HL-60 (cell line): Measurements from ENCODE around the gene TULP1.

Experiments used
- DNase-seq, 2 experiments: peaks; one replicate each; pipeline ENCODE4 v3.0.0-alpha.2; 2010 to 2020; ENCODE audit warnings: low read depth in 1 of 2, low spot score in 1 of 2
- H3K27ac ChIP-seq: fragments of 250-450 bp; sonication (Bioruptor Pico); replicated peaks from 2 replicates; pipeline ENCODE4 v1.5.1; 2020; ENCODE audit warnings: mild to moderate bottlenecking, moderate library complexity
- H3K27me3 ChIP-seq: fragments of 250-450 bp; sonication (Bioruptor Pico); 2 replicates; pipeline ENCODE4 v1.5.1; 2021; ENCODE audit warnings: mild to moderate bottlenecking, moderate library complexity; ENCODE audit not compliant: insufficient read depth, poor library complexity, severe bottlenecking
- H3K4me3 ChIP-seq: replicated peaks from 2 replicates; pipeline ENCODE4 v1.5.1; 2011; ENCODE audit warnings: mild to moderate bottlenecking, control low read depth, low read length; ENCODE audit not compliant: insufficient read depth
- GABPA ChIP-seq: IDR thresholded peaks from 2 replicates; pipeline ENCODE4 v1.6.1; 2012; ENCODE audit warnings: low read depth
- POLR2AphosphoS5 ChIP-seq: IDR thresholded peaks from 2 replicates; pipeline ENCODE4 v1.6.1; 2012; ENCODE audit warnings: low read depth
- SPI1 ChIP-seq: IDR thresholded peaks from 2 replicates; pipeline ENCODE4 v1.6.1; 2012; ENCODE audit warnings: low read depth, mild to moderate bottlenecking, borderline replicate concordance
- TF ChIP-seq, protein P1 (sequence below): IDR thresholded peaks from 2 replicates; pipeline ENCODE4 v1.6.1; 2012; ENCODE audit warnings: low read depth; ENCODE audit not compliant: insufficient replicate concordance
- TF ChIP-seq, protein P2 (sequence below): IDR thresholded peaks from one replicate; pipeline ENCODE4 v1.5.1; 2011; ENCODE audit warnings: low read length, control low read depth, inconsistent platforms; ENCODE audit not compliant: insufficient read depth

The TULP1 gene

DNA sequence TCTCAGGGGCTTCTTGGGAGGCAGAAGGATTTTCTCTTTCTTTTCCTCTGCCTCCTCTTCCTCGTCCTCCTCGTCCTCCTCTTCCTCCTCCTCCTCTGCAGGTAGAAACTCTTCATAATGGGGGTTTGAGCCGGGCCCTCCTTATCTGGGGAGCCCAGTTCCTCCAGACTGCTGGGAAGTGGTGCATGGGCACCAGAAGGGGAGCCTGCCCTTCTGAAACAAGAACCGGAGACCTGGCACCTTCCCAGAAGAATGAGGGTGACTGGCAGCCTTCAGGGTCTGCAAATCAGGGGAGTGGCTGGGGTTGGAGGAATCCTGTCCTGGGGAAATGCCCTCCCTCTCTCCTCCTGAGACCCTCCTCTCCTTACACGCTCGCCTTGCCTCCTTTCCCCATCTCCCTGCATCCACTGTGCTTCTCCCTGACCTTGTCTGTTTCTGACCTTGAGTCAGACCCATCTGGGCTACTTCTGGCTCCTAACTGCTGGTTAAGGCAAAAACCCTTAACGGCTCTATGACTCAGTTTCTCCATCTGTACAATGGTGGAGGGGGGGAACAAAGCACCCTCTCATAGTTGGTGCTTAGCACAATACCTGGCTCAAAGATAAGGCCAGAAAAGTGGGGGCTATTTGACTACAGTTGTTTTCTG is 1.7 kb downstream of the TULP1 start:
- no peak overlapping the region for H3K27ac ChIP-seq
- TF ChIP-seq, protein P1, sequence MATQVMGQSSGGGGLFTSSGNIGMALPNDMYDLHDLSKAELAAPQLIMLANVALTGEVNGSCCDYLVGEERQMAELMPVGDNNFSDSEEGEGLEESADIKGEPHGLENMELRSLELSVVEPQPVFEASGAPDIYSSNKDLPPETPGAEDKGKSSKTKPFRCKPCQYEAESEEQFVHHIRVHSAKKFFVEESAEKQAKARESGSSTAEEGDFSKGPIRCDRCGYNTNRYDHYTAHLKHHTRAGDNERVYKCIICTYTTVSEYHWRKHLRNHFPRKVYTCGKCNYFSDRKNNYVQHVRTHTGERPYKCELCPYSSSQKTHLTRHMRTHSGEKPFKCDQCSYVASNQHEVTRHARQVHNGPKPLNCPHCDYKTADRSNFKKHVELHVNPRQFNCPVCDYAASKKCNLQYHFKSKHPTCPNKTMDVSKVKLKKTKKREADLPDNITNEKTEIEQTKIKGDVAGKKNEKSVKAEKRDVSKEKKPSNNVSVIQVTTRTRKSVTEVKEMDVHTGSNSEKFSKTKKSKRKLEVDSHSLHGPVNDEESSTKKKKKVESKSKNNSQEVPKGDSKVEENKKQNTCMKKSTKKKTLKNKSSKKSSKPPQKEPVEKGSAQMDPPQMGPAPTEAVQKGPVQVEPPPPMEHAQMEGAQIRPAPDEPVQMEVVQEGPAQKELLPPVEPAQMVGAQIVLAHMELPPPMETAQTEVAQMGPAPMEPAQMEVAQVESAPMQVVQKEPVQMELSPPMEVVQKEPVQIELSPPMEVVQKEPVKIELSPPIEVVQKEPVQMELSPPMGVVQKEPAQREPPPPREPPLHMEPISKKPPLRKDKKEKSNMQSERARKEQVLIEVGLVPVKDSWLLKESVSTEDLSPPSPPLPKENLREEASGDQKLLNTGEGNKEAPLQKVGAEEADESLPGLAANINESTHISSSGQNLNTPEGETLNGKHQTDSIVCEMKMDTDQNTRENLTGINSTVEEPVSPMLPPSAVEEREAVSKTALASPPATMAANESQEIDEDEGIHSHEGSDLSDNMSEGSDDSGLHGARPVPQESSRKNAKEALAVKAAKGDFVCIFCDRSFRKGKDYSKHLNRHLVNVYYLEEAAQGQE = no peak
- TF ChIP-seq SPI1 (no peak), GABPA (no peak), POLR2AphosphoS5 (no peak)
- TF ChIP-seq, protein P2, sequence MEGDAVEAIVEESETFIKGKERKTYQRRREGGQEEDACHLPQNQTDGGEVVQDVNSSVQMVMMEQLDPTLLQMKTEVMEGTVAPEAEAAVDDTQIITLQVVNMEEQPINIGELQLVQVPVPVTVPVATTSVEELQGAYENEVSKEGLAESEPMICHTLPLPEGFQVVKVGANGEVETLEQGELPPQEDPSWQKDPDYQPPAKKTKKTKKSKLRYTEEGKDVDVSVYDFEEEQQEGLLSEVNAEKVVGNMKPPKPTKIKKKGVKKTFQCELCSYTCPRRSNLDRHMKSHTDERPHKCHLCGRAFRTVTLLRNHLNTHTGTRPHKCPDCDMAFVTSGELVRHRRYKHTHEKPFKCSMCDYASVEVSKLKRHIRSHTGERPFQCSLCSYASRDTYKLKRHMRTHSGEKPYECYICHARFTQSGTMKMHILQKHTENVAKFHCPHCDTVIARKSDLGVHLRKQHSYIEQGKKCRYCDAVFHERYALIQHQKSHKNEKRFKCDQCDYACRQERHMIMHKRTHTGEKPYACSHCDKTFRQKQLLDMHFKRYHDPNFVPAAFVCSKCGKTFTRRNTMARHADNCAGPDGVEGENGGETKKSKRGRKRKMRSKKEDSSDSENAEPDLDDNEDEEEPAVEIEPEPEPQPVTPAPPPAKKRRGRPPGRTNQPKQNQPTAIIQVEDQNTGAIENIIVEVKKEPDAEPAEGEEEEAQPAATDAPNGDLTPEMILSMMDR = no peak
- DNase-seq = no peak
- H3K27me3 ChIP-seq = peaks cover 10% of the 10 kb centered on the region
- H3K4me3 ChIP-seq = no peak overlapping the region

DNA sequence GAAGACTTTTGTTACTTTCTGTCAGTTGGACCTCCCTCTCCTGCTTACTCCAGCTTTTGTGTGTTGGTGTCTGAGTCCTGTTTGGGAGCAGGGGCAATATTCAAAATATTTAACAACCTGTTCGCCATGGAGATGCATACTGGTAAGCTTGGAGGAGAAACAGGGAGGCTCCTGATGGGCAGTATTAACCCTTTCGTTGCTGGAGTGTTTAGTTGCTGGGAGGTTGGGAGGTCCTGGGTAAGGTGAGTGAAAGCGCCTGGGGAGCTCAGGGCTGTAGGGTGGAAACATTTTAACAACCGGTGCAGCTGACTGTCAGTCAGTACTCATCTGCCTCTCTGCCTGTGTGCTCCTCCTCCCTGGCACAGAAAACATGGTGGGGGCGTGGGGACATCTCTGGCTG is 4.2 kb downstream of the TULP1 start:
- TF ChIP-seq, protein P2 = no peak
- TF ChIP-seq SPI1 = no peak
- TF ChIP-seq POLR2AphosphoS5 = no peak
- TF ChIP-seq, protein P1 = no peak
- no peak for TF ChIP-seq GABPA
- H3K27ac ChIP-seq = no peak overlapping the region

DNA sequence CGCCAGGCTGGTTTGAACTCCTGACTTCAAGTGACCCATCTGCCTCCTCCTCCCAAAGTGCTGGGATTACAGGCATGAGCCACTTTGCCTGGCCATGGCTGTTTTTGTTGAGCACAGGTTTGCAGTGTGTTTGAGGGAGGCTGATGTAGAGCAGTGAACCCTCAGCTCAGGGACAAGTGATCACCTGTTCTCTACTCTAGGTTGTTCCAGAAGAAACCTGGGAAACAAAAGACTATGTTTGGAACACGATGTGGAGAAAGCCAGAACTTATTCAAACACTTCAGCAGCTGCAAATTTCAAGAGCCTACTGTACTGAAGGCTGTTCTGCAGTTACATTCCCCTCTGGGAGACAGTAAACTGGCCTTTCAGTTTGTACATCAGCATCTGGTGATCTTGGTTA is 4.7 kb downstream of the TULP1 start:
- Histone ChIP-seq H3K4me3 (no peak overlapping the region), H3K27me3 (peaks cover 10% of the 10 kb centered on the region), H3K27ac (no peak overlapping the region)
- TF ChIP-seq, protein P2 = no peak
- TF ChIP-seq SPI1 = no peak
- no peak for TF ChIP-seq POLR2AphosphoS5
- TF ChIP-seq, protein P1 = no peak
- no peak for TF ChIP-seq GABPA
- DNase-seq = no peak

More for the DNA sequence above, 4.2 kb downstream of the TULP1 start:
- no peak for DNase-seq
- Histone ChIP-seq H3K27me3 (peaks cover 10% of the 10 kb centered on the region), H3K4me3 (no peak overlapping the region)
